Karpas-422 (cell line): Measurements from ENCODE around the gene LINC00237. TPM values are rescaled to one million over a fixed set of nuclear protein-coding genes. Genes with fewer than 3 reads are reported as not detected.

Experiments
- DNase-seq: peaks from one replicate; pipeline ENCODE4 v3.0.0-alpha.2; 2015
- H2AFZ ChIP-seq: fragments of 200-600 bp; sonication (generic); 2 replicates; pipeline ENCODE4 v1.6.1; 2014; ENCODE audit warnings: antibody characterized with exemption, low read length, mixed read lengths
- H3K27ac ChIP-seq: fragments of 200-600 bp; sonication (generic); 2 replicates; pipeline ENCODE4 v1.5.1; 2014; ENCODE audit warnings: mild to moderate bottlenecking, low read length, moderate library complexity
- H3K27me3 ChIP-seq: fragments of 200-600 bp; sonication (generic); 2 replicates; pipeline ENCODE4 v1.6.1; 2014; ENCODE audit warnings: low read length, mixed read lengths
- H3K36me3 ChIP-seq: fragments of 200-600 bp; sonication (generic); 2 replicates; pipeline ENCODE4 v1.6.1; 2014; ENCODE audit warnings: low read length, mixed read lengths; ENCODE audit not compliant: insufficient read depth
- H3K4me1 ChIP-seq: fragments of 200-600 bp; sonication (generic); 2 replicates; pipeline ENCODE4 v1.6.1; 2014; ENCODE audit warnings: mild to moderate bottlenecking, low read length, mixed read lengths
- H3K4me2 ChIP-seq: fragments of 200-600 bp; sonication (generic); 2 replicates; pipeline ENCODE4 v1.6.1; 2014; ENCODE audit warnings: low read length, low read depth, mild to moderate bottlenecking; ENCODE audit not compliant: poor library complexity, severe bottlenecking
- H3K4me3 ChIP-seq: fragments of 200-600 bp; sonication (generic); 2 replicates; pipeline ENCODE4 v1.5.1; 2014; ENCODE audit warnings: mild to moderate bottlenecking, antibody characterized with exemption, low read length, mixed read lengths
- H3K79me2 ChIP-seq: fragments of 200-600 bp; sonication (generic); 2 replicates; pipeline ENCODE4 v1.6.1; 2014; ENCODE audit warnings: mild to moderate bottlenecking, low read length, mixed read lengths
- H3K9ac ChIP-seq: fragments of 200-600 bp; sonication (generic); 2 replicates; pipeline ENCODE4 v1.6.0; 2014; ENCODE audit warnings: low read length
- H3K9me2 ChIP-seq: fragments of 200-600 bp; sonication (generic), shearing (Covaris generic); replicated peaks from 2 replicates; pipeline ENCODE4 v1.6.0; 2014; ENCODE audit warnings: mild to moderate bottlenecking, low read length, moderate library complexity; ENCODE audit not compliant: insufficient read depth
- H3K9me3 ChIP-seq: fragments of 300-700, 200-600 bp; sonication (generic); 2 replicates; pipeline ENCODE4 v1.6.1; 2014; ENCODE audit warnings: low read length, mixed read lengths
- H4K20me1 ChIP-seq: fragments of 200-600 bp; sonication (generic); 2 replicates; pipeline ENCODE4 v1.6.1; 2014; ENCODE audit warnings: mild to moderate bottlenecking, antibody characterized with exemption, low read length, low read depth; ENCODE audit not compliant: insufficient read depth
- total RNA-seq: library from RNA; depleted of rRNA; stranded (reverse); fragments of >200 nt; shearing (Covaris generic); gene quantifications from 2 replicates; pipeline ENCODE4 v1.2.3, GENCODE V29; 2014; ENCODE audit warnings: low replicate concordance

Gene LINC00237
- total RNA-seq, 1 experiment from 2014 or later = not detected

- no peaks in the 10 kb centered on the region for H3K79me2 ChIP-seq
- H3K9ac ChIP-seq = no peak overlapping the region
- no peaks in the 10 kb centered on the region for H3K9me2 ChIP-seq
- H3K27ac ChIP-seq = no peak overlapping the region
- H3K9me3 ChIP-seq = no peaks in the 10 kb centered on the region
- no peak overlapping the region for H2AFZ ChIP-seq
- no peaks in the 10 kb centered on the region for H3K27me3 ChIP-seq
- H3K36me3 ChIP-seq = no peaks in the 10 kb centered on the region
- H4K20me1 ChIP-seq = no peaks in the 10 kb centered on the region
- H3K4me3 ChIP-seq = no peak overlapping the region
- no peaks in the 10 kb centered on the region for H3K4me1 ChIP-seq
- no peak overlapping the region for H3K4me2 ChIP-seq
- DNase-seq = no peak
Measured at GRCh38 chr20:21063276-21063675, 42.9 kb downstream of the LINC00237 start.

DNA sequence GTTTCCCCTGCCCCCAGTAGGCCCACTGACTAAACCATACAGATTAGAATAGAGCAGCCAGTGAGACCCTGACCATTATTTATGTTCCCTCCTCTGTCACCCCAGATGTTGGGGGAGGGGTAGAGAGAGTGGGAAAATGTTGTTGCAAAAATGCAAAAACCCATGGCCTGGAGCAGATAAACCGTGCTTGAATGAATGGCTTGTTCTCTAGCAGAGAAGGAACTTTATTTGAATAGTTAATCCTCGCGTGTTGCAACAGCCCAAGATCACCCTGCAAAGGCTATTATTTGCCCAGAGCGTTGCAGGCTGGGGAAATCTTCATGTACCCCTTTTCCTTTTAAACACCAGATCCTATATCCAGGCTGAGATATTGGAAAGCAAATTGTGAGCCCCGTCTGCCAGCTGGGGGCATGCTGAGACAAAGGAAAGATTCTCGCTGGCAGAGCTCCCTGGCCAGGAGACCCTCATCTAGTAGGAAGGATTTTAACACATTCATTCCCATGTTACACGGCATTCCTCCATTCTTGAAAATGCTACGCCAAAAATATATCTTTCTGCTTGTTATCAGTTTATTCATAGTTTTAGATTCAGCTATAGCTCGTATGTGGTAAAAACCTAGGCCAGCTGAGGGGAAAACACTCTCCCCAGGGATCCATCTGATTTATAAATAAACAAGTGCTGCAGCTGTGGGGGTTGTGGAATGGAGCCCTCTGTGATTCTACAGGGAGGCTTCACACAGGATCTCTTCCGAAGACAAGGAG, 53.0 kb downstream of the LINC00237 start:
- Histone ChIP-seq H3K9me3 (no peaks in the 10 kb centered on the region), H3K79me2 (no peaks in the 10 kb centered on the region), H3K4me1 (peaks cover 34% of the 10 kb centered on the region), H3K9me2 (no peaks in the 10 kb centered on the region), H3K36me3 (no peaks in the 10 kb centered on the region), H2AFZ (peak overlapping the region; percentile 23; the same call in 1 of the 2 replicates), H3K27ac (peak overlapping the region; percentile 46), H3K4me2 (peak overlapping the region; percentile 67), H3K9ac (peak overlapping the region; percentile 20), H3K27me3 (no peaks in the 10 kb centered on the region), H3K4me3 (peak overlapping the region; percentile 33), H4K20me1 (no peaks in the 10 kb centered on the region)
- peak; percentile 66 for DNase-seq

DNA sequence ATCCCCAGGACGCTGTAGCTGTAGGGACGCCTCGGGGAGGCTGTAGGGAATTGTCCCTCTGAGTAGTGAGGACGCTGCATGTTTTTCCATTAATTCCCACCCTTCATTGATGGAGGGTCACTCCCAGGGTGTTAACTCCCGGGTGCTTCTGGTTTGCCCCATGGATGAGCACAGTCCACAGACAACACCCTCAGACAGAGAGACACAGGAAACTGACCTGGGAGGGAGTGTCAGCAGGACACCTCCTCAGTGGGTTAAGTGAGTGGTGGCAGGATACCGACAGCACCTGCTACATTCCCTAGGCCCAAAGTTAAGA, 53.5 kb downstream of the LINC00237 start:
- Histone ChIP-seq H3K4me2 (peak overlapping the region; percentile 67), H3K9me2 (no peaks in the 10 kb centered on the region), H4K20me1 (no peaks in the 10 kb centered on the region), H3K27me3 (no peaks in the 10 kb centered on the region), H3K4me3 (peak overlapping the region; percentile 33), H3K9me3 (no peaks in the 10 kb centered on the region), H3K27ac (0 out of 2 replicates have a peak overlapping the region, but pooled peaks have one; percentile 46), H3K4me1 (peaks cover 34% of the 10 kb centered on the region), H3K79me2 (no peaks in the 10 kb centered on the region), H2AFZ (peak overlapping the region; percentile 23; the same call in 1 of the 2 replicates), H3K36me3 (no peaks in the 10 kb centered on the region), H3K9ac (peak overlapping the region; percentile 20; the same call in 1 of the 2 replicates)
- no peak for DNase-seq

GRCh38 chr20:21052241-21052640, 53.9 kb downstream of the LINC00237 start:
- no peaks in the 10 kb centered on the region for H4K20me1 ChIP-seq
- H3K9me2 ChIP-seq = no peaks in the 10 kb centered on the region
- no peaks in the 10 kb centered on the region for H3K9me3 ChIP-seq
- H3K27ac ChIP-seq = no peak overlapping the region
- no peak for DNase-seq
- H2AFZ ChIP-seq = no peak overlapping the region
- peak overlapping the region; percentile 33; the same call in 1 of the 2 replicates for H3K4me3 ChIP-seq
- no peaks in the 10 kb centered on the region for H3K27me3 ChIP-seq
- no peaks in the 10 kb centered on the region for H3K79me2 ChIP-seq
- H3K36me3 ChIP-seq = no peaks in the 10 kb centered on the region
- peak overlapping the region; percentile 67 for H3K4me2 ChIP-seq
- H3K4me1 ChIP-seq = peaks cover 34% of the 10 kb centered on the region
- H3K9ac ChIP-seq = no peak overlapping the region

DNA sequence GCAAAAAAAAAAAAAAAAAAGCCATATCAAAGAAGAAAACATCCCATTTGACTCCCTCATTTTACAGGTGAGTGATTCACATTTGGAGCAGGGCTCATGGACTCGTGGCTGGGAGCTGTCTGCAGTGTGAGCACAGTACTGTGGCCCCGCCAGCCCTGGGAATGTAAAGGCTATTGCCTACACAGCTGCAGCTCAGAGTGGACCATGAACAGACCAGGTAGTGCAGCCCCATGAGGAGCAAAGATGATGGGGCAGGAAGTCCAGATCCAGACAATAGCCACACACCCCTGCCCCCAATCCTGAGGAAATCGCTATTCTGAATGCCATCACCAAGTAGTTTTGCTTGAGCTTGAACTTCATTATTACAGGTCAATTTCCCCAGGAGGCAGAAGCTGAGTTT, 55.4 kb downstream of the LINC00237 start:
- Histone ChIP-seq H3K79me2 (no peaks in the 10 kb centered on the region), H3K4me2 (no peak overlapping the region), H3K9me2 (no peaks in the 10 kb centered on the region), H3K9ac (no peak overlapping the region), H3K27ac (no peak overlapping the region), H4K20me1 (no peaks in the 10 kb centered on the region), H2AFZ (no peak overlapping the region), H3K4me1 (peaks cover 34% of the 10 kb centered on the region), H3K4me3 (no peak overlapping the region), H3K27me3 (no peaks in the 10 kb centered on the region), H3K9me3 (no peaks in the 10 kb centered on the region), H3K36me3 (no peaks in the 10 kb centered on the region)
- DNase-seq = no peak

DNA sequence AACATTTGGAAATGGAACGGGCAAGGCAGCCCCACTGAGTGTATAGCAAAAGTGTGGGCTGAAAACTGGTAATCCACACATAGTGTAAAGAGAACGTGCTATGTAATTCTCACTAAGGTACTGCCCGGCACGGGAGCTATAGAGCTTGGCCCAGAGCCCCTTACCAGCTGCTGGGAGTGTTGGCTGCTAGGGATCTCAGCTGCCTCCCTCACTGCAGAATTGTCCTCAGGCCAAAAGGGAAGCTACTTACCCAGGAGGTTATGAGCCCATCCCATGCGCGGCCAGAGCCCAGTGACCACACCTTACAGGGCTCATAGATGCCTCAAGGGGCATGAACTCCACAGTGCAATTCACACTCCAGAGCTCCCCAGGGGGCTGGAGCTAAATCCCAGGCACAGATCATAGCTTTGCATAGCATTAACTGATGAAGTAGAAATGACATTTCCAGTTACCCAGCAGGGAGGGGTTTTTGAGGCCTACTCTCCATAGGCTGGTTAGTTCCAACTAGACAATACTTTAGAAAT, 56.8 kb downstream of the LINC00237 start:
- H4K20me1 ChIP-seq = no peaks in the 10 kb centered on the region
- H3K79me2 ChIP-seq = no peaks in the 10 kb centered on the region
- no peak overlapping the region for H3K4me3 ChIP-seq
- no peak overlapping the region for H3K4me2 ChIP-seq
- no peaks in the 10 kb centered on the region for H3K9me3 ChIP-seq
- H3K4me1 ChIP-seq = peaks cover 28% of the 10 kb centered on the region
- H3K9me2 ChIP-seq = no peaks in the 10 kb centered on the region
- no peak overlapping the region for H2AFZ ChIP-seq
- H3K9ac ChIP-seq = no peak overlapping the region
- no peaks in the 10 kb centered on the region for H3K27me3 ChIP-seq
- no peak for DNase-seq
- no peaks in the 10 kb centered on the region for H3K36me3 ChIP-seq
- H3K27ac ChIP-seq = no peak overlapping the region

GRCh38 chr20:21048841-21049273, 57.3 kb downstream of the LINC00237 start:
- Histone ChIP-seq H3K4me1 (peaks cover 23% of the 10 kb centered on the region), H3K36me3 (no peaks in the 10 kb centered on the region), H3K9me3 (no peaks in the 10 kb centered on the region), H3K9ac (no peak overlapping the region), H3K79me2 (no peaks in the 10 kb centered on the region), H3K4me3 (no peak overlapping the region), H4K20me1 (no peaks in the 10 kb centered on the region), H3K27me3 (no peaks in the 10 kb centered on the region), H3K9me2 (no peaks in the 10 kb centered on the region), H2AFZ (no peak overlapping the region), H3K4me2 (no peak overlapping the region), H3K27ac (no peak overlapping the region)
- peak; percentile 80 for DNase-seq

DNA sequence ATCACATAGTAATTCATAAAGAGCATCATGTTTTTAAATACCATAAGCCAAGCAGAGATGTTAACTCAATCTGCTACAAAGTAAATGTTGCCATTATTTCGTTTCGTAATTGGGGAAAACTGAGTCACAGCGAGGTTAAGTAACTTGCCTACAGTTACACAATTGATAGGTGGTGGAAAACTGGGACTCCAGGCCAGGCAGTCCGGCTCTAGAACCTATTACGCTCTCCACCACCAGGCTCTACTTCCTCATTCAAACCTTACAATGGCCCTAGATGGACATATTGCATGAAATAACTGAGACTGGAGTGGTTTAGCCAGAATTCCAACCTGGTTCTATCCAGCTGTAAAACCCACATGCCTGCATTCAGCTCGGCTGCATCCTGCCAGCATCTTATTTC, 58.2 kb downstream of the LINC00237 start:
- DNase-seq = no peak
- Histone ChIP-seq H3K4me1 (peaks cover 14% of the 10 kb centered on the region), H3K4me3 (no peak overlapping the region), H3K27me3 (no peaks in the 10 kb centered on the region), H3K4me2 (no peak overlapping the region), H2AFZ (no peak overlapping the region), H4K20me1 (no peaks in the 10 kb centered on the region), H3K79me2 (no peaks in the 10 kb centered on the region), H3K9me2 (no peaks in the 10 kb centered on the region), H3K27ac (no peak overlapping the region), H3K36me3 (no peaks in the 10 kb centered on the region), H3K9ac (no peak overlapping the region), H3K9me3 (no peaks in the 10 kb centered on the region)
